ENCODE data around the gene AHCY.
"Not testable (repeated sequence)": the region's sequence is repeated elsewhere in the genome, so short reads cannot be mapped to it uniquely, and the experiment has no call there.

AHCY gene

DNA sequence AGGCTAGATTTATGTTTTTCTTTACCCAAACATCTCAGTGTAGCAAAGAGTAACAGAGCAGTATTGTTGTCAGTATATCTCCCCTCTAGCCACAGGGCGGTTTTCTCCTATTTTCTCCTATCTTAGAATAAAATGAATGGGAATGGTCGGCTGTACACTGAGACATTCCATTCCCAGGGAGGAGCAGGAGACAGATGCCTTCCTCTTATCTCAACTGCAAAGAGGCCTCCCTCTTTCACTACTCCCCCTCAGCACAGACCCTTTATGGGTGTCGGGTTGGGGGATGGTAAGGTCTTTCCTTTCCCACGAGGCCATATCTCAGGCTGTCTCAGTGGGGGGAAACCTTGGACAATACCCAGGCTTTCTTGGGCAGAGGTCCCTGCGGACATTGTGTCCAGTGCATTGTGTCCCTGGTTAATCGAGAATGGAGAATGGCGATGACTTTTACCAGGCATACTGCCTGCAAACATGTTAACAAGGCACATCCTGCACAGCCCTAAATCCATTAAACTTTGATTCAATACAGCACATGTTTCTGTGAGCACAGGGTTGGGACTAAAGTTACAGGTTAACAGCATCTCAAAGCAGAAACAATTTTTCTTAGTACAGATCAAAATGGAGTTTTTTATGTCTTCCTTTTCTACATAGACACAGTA is 50.6 kb downstream of the AHCY start:
- not testable (repeated sequence) for DNase-seq

DNA sequence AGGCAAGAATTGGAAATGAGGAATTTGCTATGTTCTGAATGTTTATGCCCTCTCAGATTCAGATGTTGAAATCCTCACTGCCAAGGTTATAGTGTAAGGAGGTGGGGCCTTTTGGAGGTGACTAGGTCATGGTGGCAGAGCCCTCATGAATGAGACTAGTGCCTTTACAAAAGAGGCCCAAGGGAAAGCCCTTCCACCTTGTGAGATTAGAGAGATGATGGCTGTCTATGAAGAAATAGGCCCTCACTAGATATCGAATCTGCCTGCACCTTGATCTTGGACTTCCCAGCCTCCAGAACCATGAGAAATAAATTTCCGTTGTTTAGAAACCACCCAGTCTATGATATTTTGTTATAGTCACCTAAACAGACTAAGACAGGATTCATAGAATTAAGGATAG is 51.5 kb downstream of the AHCY start:
- no peak for DNase-seq

DNA sequence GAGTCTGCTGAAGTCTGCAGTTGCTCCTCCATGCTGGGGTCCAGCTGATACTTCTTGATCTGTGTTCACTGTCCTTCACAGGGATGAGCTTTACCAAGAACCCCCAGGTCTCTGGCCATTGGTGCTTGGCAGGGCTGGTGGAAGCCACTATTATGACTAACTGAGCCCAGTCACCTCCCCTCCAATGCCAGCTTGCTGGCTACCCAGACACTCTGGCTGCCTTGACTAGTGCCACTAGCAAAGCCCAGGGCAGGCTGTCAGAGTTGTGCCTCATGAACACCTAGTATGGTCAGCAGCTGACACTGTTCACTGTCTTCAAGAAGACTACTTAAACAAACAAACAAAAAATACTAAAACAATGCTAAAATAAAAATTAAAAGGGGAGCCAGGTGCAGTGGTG is 53.1 kb downstream of the AHCY start:
- DNase-seq, result no peak

DNA sequence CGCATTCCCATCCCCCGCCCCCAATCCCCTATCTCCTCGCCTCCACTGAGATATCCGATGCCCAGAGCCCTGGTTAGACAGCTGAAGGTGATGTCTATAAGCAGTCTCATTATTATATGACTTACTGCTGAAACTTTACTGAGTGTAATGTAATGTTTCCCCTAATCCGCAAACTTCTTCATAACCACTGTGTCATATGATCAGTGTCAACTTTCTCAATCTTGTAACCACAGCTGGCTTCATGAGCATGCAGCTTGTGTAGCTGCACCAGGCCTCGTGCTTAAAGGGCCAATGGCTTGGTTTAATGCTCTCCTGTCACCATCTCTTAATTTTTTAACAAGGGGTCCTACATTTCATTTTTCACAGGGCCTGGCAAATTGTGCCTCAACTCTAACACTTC is 53.9 kb downstream of the AHCY start:
- peak; percentile 6 for DNase-seq

DNA sequence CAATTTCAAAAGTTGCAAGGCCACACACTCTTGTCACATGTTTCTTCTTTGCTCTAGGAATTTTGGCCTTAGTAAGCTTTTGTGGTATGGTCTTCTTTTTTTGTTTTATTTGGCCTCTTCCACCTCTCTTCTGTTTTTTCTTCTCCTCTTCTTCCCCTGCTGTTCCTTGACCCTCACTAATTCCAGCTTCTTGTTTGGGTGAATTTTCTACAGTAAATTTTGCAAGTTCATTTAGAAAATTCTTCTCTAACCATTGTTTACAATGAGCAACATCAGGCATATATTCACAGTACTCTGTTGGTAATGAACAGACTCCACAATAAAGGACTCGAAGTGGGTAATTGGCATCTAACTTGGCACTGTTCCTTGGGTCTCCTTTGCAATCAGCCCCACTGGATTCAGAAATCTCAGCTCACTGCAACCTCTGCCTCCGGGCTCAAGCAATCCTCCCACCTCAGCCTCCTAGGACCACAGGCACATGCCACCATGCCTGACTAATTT is 57.0 kb downstream of the AHCY start:
- DNase-seq, result no peak

DNA sequence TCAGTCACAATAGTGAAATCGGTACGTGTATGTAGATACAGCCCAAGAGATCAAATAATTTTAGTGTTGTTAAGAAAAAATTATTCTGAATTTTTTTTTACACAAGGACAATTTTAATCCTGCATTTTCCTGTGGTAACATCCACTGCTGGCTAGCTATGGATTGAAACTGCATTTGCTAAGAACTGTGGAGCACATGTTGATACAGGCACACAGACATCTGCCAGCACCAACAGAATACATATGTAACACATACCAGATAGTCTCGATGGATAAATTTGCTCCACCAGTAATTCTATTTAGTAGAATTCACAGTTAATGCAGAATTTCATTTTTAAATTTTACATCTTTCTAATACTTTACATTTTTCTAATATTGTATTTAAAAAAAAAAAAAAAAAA is 59.8 kb downstream of the AHCY start:
- no peak for DNase-seq

DNA sequence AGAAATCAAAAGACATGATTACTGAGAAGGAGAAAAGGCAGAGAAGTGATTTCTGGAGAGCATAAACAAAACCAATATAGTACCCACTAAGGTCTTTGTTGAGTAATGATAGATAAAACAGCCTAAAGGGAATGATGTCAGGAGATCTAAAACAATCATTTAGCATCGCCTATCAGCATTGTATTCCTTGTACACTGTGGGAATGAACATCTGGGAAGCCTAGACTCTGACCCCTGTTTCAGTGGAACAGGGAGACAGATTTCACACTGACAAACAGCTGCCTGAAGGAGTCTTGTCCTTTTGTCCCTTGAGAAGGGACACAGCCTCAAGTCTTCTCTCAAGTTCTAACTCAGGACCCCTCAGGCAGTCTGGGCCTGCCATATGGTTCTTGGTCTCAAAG is 60.3 kb downstream of the AHCY start:
- DNase-seq, result no peak

DNA sequence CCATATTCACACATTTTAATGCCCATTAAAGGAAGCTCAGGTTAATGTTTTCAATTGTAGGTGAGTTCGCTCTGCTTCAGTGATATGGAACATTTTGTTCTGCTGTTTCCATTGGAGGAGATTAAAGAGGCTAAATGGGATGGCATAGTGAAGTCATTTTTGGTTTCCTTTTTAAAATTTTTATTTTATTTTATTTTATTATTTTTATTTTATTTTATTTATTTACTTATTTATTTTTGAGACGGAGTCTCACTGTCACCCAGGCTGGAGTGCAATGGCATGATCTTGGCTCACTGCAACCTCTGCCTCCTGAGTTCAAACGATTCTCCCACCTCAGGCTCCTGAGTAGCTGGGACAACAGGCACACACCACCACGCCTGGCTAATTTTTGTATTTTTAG is 61.1 kb downstream of the AHCY start:
- not testable (repeated sequence) for DNase-seq

DNA sequence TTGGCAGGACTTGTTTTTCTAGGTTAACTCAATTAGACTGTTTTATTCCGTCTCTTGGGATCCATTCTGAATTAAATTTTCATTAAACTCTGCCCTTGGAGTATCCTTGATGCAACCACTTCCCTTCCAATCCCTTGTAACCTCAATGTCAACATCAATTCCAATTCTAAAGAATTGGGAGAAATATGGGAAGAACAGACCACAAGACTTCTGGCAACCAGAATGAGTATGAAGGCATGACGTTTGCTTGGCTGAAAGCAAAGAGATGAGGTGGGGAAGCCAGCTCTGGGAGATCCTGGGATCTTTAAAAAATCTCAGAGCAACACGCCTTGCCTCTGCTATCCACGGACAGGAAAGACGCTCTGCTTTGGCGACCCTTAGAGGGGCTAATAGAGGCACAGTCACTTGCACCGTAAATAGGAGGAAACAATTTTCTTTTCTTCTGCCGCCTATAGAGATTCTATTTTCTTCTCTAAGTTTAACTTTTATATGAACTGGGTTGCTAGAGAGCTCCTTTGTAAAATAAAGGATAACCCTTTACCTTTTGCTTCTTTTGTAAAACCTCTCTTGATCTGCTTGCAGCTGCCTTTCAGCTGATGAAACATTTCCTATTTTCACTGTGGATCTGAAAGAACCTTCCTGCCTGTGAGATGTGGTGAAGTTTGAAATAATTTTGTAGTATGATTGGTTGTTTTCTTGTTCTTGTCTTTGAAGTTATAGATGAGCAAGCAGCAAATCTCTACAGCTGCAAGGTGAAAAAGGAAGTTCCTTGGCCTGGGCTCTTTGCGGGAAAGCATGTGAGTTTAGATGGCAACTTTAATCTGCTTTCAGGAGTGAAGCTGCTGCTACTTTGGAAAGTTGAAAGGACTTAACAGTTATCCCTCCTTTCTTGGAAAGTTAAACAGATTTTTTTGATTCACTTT is 62.2 kb downstream of the AHCY start, which contains the start of gene ASIP:
Gene ASIP (plus strand): TSS at position 731 of the 923 bp plus-strand sequence. CDS start 18,952 bp downstream, outside the sequence.
- DNase-seq, result no peak

DNA sequence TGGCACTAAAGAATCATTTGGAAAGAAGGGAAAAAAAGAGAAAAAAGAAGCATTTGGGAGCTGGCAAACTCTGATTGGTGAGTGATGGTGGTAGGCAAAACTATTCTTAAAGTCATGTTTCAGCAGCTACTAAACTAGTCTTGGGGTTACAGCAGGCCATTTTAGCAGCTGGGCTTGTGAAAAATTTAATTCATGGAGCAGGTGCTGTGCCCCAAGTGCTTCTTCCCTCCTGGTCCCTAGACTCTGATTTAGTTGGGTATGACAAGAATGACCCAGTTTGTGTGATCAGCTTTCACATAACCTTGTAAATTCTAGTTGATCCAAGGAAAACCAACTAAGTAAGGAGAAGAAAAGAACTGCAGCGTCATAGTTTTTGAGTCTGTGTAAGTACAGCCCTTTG is 63.0 kb downstream of the AHCY start:
- no peak for DNase-seq

DNA sequence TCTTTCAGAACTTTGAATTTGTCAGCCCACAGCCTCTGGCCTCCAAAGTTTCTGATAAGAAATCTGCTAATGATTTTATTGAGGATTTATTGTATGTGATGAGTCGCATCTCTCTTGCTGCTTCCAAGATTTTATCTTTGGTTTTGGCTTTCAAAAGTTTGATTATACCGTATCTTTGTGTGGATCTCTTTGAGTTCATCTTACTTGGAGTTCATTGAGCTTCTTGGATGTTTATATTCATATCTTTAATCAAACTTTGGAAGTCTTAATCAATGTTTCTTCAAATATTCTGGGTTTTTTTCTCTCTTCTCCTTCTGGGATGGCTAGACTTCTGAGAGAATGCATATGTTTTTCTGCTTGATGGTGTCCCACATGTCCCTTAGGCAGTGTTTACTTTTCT is 65.2 kb downstream of the AHCY start:
- DNase-seq, result no peak

DNA sequence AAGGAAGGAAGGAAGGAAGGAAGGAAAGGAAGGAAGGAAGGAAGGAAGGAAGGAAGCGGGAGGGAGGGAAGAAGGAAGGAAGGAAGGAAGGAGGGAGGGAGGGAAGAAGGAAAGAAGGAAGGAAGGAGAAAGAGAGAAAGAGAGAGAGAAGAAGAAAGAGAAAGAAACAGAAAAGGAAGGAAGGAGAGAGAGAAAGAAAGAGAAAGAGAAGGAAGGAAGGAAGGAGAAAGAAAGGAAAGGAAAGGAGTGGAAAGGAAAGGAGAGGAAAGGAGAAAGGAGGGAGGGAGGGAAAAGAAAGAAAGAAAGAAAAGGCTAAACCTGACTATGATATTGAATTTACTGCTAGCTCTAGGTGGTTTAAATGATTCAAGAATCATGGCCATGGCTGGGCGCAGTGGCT is 67.3 kb downstream of the AHCY start:
- DNase-seq, result no peak

DNA sequence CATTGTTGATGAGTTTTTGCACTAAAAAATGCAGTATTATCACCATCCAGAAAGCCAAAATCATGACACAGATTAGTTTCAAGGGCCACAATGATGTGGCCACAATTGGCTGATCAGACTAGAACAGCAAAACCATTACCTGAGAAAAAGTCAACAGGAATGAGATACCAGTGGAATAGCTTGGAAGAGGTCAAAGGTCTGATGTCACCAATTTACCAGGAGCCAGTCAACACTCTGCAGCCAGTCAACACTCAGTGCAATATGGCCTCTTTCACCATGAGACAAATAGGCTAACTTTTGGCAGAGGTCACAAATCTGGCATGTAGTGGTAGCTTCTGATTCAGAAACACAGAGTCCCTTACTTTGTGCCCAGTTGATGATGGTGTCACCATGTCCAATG is 69.5 kb downstream of the AHCY start:
- no peak for DNase-seq

DNA sequence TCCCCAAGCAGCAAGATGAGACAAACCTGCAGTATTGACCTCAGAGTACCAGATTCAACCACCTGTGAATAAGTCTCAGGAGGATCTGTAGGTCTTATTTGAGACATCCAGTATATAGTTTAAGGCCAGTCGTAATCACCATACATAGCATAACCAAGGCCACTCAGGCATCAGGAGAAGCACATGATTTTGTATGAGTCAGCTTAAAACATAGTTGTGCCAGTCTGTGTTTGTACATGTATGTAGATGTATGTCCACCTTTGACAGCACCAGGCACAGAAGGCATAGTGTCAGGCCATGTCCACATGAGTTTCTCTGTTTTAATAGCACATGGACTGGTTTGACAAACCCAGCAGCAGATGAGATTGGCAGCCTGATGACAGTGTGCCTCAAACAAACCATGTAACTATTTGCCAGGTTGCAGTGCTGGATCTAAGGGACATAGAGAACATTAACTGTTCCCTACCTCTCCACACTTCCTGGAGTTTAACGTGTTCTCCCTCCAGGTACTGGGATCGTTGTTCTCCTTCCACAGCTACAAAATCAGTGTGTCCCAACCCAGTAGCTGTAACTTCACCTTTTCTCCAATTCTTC is 70.6 kb downstream of the AHCY start:
- no peak for DNase-seq

DNA sequence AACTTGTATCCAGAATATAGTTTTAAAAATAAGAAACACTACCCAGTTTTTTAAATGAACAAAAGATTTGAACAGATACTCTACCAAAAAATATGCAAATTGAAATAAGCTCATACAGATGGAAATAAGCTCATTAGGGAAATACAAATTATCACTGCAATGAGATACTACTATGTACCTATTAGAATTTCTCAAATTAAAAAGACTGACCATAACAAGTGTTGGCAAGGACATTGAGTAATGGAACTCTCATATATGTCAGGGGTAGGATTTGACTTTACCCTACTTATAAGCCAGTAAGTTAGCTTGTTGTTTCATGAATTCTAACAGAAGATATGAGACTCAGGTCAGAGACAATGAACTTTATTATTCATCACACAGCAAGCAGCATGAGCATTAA is 71.5 kb downstream of the AHCY start:
- no peak for DNase-seq

Measured in CD4-positive, alpha-beta T cell treated with Interleukin-4 for 4 hours (primary cell).